H9 (cell line): ENCODE data around the gene MEFV. TPM values are rescaled to one million over a fixed set of nuclear protein-coding genes. Genes with fewer than 3 reads are reported as not detected.

Experiments
- DNase-seq: peaks from one replicate; pipeline ENCODE4 v3.0.0-alpha.2; 2017
- H2AFZ ChIP-seq: one replicate; pipeline ENCODE4 v1.6.1; 2013; ENCODE audit warnings: mild to moderate bottlenecking, low read length, control low read depth, moderate library complexity
- H2AK5ac ChIP-seq: 2 replicates; pipeline ENCODE4 v1.6.1; 2013; ENCODE audit warnings: low read length, control low read depth, mixed read lengths; ENCODE audit not compliant: insufficient read length
- H2BK120ac ChIP-seq: one replicate; pipeline ENCODE4 v1.6.1; 2013; ENCODE audit warnings: low read depth, mild to moderate bottlenecking, low read length, control low read depth, inconsistent platforms; ENCODE audit not compliant: poor library complexity, severe bottlenecking
- H2BK12ac ChIP-seq: 2 replicates; pipeline ENCODE4 v1.6.1; 2013; ENCODE audit warnings: low read length, control low read depth, mixed read lengths, low read depth; ENCODE audit not compliant: insufficient read length
- H2BK15ac ChIP-seq: 2 replicates; pipeline ENCODE4 v1.6.1; 2013; ENCODE audit warnings: low read depth, low read length, control low read depth
- H2BK20ac ChIP-seq: one replicate; pipeline ENCODE4 v1.6.1; 2013; ENCODE audit warnings: low read depth, mild to moderate bottlenecking, low read length, control low read depth, inconsistent platforms; ENCODE audit not compliant: poor library complexity, severe bottlenecking
- H2BK5ac ChIP-seq: 2 replicates; pipeline ENCODE4 v1.6.1; 2013; ENCODE audit warnings: low read length, control low read depth, mixed read lengths; ENCODE audit not compliant: insufficient read length
- H3K14ac ChIP-seq: 2 replicates; pipeline ENCODE4 v1.6.1; 2013; ENCODE audit warnings: low read length, control low read depth; ENCODE audit not compliant: insufficient read depth
- H3K18ac ChIP-seq: 2 replicates; pipeline ENCODE4 v1.6.1; 2013; ENCODE audit warnings: low read depth, mild to moderate bottlenecking, mixed read lengths, low read length, control low read depth; ENCODE audit not compliant: insufficient read length
- H3K23ac ChIP-seq: 2 replicates; pipeline ENCODE4 v1.6.1; 2013; ENCODE audit warnings: low read length, control low read depth, mixed read lengths, low read depth; ENCODE audit not compliant: insufficient read length
- H3K23me2 ChIP-seq: 2 replicates; pipeline ENCODE4 v1.6.1; 2013; ENCODE audit warnings: low read depth, mild to moderate bottlenecking, mixed read lengths, low read length, control low read depth; ENCODE audit not compliant: insufficient read length, poor library complexity, severe bottlenecking
- H3K27ac ChIP-seq: 2 replicates; pipeline ENCODE4 v1.5.1; 2013; ENCODE audit warnings: low read length, control low read depth, mixed read lengths, low read depth; ENCODE audit not compliant: insufficient read length
- H3K27me3 ChIP-seq: 2 replicates; pipeline ENCODE4 v1.6.1; 2013; ENCODE audit warnings: low read length, control low read depth, inconsistent platforms; ENCODE audit not compliant: insufficient read depth
- H3K4ac ChIP-seq: 2 replicates; pipeline ENCODE4 v1.6.1; 2013; ENCODE audit warnings: low read depth, mild to moderate bottlenecking, control low read depth, inconsistent platforms, low read length, moderate library complexity
- H3K4me1 ChIP-seq: 2 replicates; pipeline ENCODE4 v1.6.1; 2013; ENCODE audit warnings: low read length, control low read depth, inconsistent platforms; ENCODE audit not compliant: insufficient read depth
- H3K4me2 ChIP-seq: 2 replicates; pipeline ENCODE4 v1.6.1; 2013; ENCODE audit warnings: low read length, control low read depth, mixed read lengths; ENCODE audit not compliant: insufficient read length, insufficient read depth
- H3K56ac ChIP-seq: 2 replicates; pipeline ENCODE4 v1.6.1; 2013; ENCODE audit warnings: low read depth, mild to moderate bottlenecking, mixed read lengths, low read length, control low read depth; ENCODE audit not compliant: insufficient read length
- H3K79me1 ChIP-seq: 2 replicates; pipeline ENCODE4 v1.6.1; 2013; ENCODE audit warnings: low read depth, mild to moderate bottlenecking, moderate library complexity, low read length, control low read depth, inconsistent platforms; ENCODE audit not compliant: insufficient read depth, poor library complexity, severe bottlenecking
- H3K79me2 ChIP-seq: 2 replicates; pipeline ENCODE4 v1.6.1; 2013; ENCODE audit warnings: low read length, control low read depth, inconsistent platforms; ENCODE audit not compliant: insufficient read depth
- H3K9ac ChIP-seq: 2 replicates; pipeline ENCODE4 v1.6.1; 2013; ENCODE audit warnings: low read length, control low read depth, mixed read lengths; ENCODE audit not compliant: insufficient read length; ENCODE audit errors: extremely low read depth
- H3K9me3 ChIP-seq: one replicate; pipeline ENCODE4 v1.6.1; 2013; ENCODE audit warnings: low read depth, low read length, inconsistent platforms; ENCODE audit not compliant: control insufficient read depth
- H3T11ph ChIP-seq: one replicate; pipeline ENCODE4 v1.6.1; 2013; ENCODE audit warnings: mild to moderate bottlenecking, low read length, control low read depth, inconsistent platforms
- H4K20me1 ChIP-seq: one replicate; pipeline ENCODE4 v1.6.1; 2013; ENCODE audit not compliant: control insufficient read depth, insufficient read length, insufficient read depth
- H4K5ac ChIP-seq: 2 replicates; pipeline ENCODE4 v1.6.1; 2013; ENCODE audit warnings: low read depth, mild to moderate bottlenecking, mixed read lengths, low read length, control low read depth; ENCODE audit not compliant: insufficient read length
- H4K8ac ChIP-seq: replicated peaks from 2 replicates; pipeline ENCODE4 v1.6.1; 2013; ENCODE audit warnings: low read length, control low read depth, mixed read lengths, low read depth; ENCODE audit not compliant: insufficient read length
- H4K91ac ChIP-seq: 2 replicates; pipeline ENCODE4 v1.6.1; 2013; ENCODE audit warnings: low read depth, mild to moderate bottlenecking, moderate library complexity, mixed read lengths, low read length, control low read depth; ENCODE audit not compliant: insufficient read length
- H3K27ac Mint-ChIP-seq, 3 experiments: 2 replicates in 2 of 3; 3 replicates in 1 of 3; pipeline ENCODE4 v1.8.0; 2020 to 2021; ENCODE audit warnings: mixed read lengths in 3 of 3, mild to moderate bottlenecking in 1 of 3, moderate library complexity in 1 of 3
- H3K27me3 Mint-ChIP-seq: 2 replicates; pipeline ENCODE4 v1.8.0; 2021; ENCODE audit warnings: low read depth, mild to moderate bottlenecking, moderate library complexity, mixed read lengths
- H3K36me3 Mint-ChIP-seq, 3 experiments: 2 replicates in 2 of 3; 3 replicates in 1 of 3; pipeline ENCODE4 v1.8.0; 2020 to 2021; ENCODE audit warnings: low read depth in 3 of 3, mixed read lengths in 3 of 3; ENCODE audit not compliant: insufficient read depth in 1 of 3
- H3K4me1 Mint-ChIP-seq, 2 experiments: 2 replicates each; pipeline ENCODE4 v1.8.0; 2020; ENCODE audit warnings: mixed read lengths in 2 of 2
- H3K4me3 Mint-ChIP-seq, 2 experiments: 2 replicates in 1 of 2; 3 replicates in 1 of 2; pipeline ENCODE4 v1.8.0; 2020 to 2021; ENCODE audit warnings: mild to moderate bottlenecking in 2 of 2, mixed read lengths in 2 of 2, moderate library complexity in 1 of 2
- H3K9me3 Mint-ChIP-seq, 2 experiments: 2 replicates in 1 of 2; 3 replicates in 1 of 2; pipeline ENCODE4 v1.8.0; 2020; ENCODE audit warnings: mild to moderate bottlenecking in 2 of 2, mixed read lengths in 2 of 2, moderate library complexity in 1 of 2
- total RNA-seq: library from RNA; stranded (reverse); gene quantifications from 2 replicates; pipeline ENCODE4 v1.2.1, GENCODE V29; 2021
- TF ChIP-seq, protein P1 (sequence below): fragments of 200-600 bp; sonication (generic); conservative IDR thresholded peaks from 3 replicates; pipeline ENCODE4 v1.8.0; 2021; ENCODE audit warnings: antibody characterized with exemption, mild to moderate bottlenecking

Gene MEFV
- total RNA-seq, 1 experiment from 2014 or later: not detected

DNA sequence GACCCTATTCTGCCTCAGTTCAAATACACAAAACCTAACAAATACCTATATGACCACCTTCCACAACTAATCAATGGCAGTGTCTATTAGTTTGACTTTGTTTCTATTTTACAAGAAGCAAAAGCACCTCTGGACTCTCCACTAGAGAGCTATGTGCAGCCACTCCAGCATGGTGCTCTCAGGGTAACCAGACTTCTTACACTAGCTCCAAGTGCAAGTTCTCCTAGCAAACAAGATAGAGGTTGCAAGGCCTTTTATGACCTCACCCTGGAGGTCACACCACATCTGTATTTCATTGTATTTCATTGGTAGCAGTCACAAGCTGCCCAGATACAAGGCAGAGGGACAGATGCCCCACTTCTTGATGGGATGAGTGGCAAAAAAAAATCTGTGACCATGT is 18.5 kb upstream of the MEFV start:
- H3K27me3 ChIP-seq: no peaks in the 10 kb centered on the region
- no peak overlapping the region for H2BK120ac ChIP-seq
- no peak overlapping the region for H2BK15ac ChIP-seq
- no peaks in the 10 kb centered on the region for H3K4me1 ChIP-seq
- H4K5ac ChIP-seq: no peak overlapping the region
- H3K14ac ChIP-seq: no peak overlapping the region
- Mint-ChIP-seq H3K27ac (no peak overlapping the region), H3K9me3 (peaks cover 13 to 27% of the 10 kb centered on the region in 2 experiments), H3K27me3 (peaks cover 27% of the 10 kb centered on the region), H3K4me1 (no peaks in the 10 kb centered on the region), H3K4me3 (no peak overlapping the region), H3K36me3 (no peaks in the 10 kb centered on the region)
- no peaks in the 10 kb centered on the region for H3K79me1 ChIP-seq
- no peak overlapping the region for H3K23ac ChIP-seq
- no peaks in the 10 kb centered on the region for H4K20me1 ChIP-seq
- H2BK20ac ChIP-seq: no peak overlapping the region
- H3T11ph ChIP-seq: no peak overlapping the region
- H3K9me3 ChIP-seq: no peaks in the 10 kb centered on the region
- no peak overlapping the region for H4K91ac ChIP-seq
- no peak overlapping the region for H3K9ac ChIP-seq
- no peak overlapping the region for H3K27ac ChIP-seq
- H3K4ac ChIP-seq: no peak overlapping the region
- H4K8ac ChIP-seq: no peak overlapping the region
- no peak overlapping the region for H2AFZ ChIP-seq
- no peak overlapping the region for H3K4me2 ChIP-seq
- no peaks in the 10 kb centered on the region for H3K79me2 ChIP-seq
- H2BK12ac ChIP-seq: no peak overlapping the region
- H2BK5ac ChIP-seq: no peak overlapping the region
- no peak overlapping the region for H3K56ac ChIP-seq
- H3K23me2 ChIP-seq: no peaks in the 10 kb centered on the region
- no peak for DNase-seq
- TF ChIP-seq, protein P1, sequence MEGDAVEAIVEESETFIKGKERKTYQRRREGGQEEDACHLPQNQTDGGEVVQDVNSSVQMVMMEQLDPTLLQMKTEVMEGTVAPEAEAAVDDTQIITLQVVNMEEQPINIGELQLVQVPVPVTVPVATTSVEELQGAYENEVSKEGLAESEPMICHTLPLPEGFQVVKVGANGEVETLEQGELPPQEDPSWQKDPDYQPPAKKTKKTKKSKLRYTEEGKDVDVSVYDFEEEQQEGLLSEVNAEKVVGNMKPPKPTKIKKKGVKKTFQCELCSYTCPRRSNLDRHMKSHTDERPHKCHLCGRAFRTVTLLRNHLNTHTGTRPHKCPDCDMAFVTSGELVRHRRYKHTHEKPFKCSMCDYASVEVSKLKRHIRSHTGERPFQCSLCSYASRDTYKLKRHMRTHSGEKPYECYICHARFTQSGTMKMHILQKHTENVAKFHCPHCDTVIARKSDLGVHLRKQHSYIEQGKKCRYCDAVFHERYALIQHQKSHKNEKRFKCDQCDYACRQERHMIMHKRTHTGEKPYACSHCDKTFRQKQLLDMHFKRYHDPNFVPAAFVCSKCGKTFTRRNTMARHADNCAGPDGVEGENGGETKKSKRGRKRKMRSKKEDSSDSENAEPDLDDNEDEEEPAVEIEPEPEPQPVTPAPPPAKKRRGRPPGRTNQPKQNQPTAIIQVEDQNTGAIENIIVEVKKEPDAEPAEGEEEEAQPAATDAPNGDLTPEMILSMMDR: no peak
- no peak overlapping the region for H2AK5ac ChIP-seq
- no peak overlapping the region for H3K18ac ChIP-seq
